GM23338 (cell line): ENCODE measurements around the gene SMOC2. TPM values are rescaled to one million over a fixed set of nuclear protein-coding genes. Genes with fewer than 3 reads are reported as not detected.

ENCODE experiments used
- ATAC-seq: fragments of 200-7000 bp; cut with Tn5 transposase; 3 replicates; pipeline ENCODE4 v1.9.1; 2020
- DNase-seq: peaks from one replicate; pipeline ENCODE4 v3.0.0-alpha.2; 2015; ENCODE audit warnings: low spot score
- H2AFZ ChIP-seq: fragments of 200-600 bp; sonication (generic); 2 replicates; pipeline ENCODE4 v1.8.0; 2016; ENCODE audit warnings: antibody characterized with exemption, mild to moderate bottlenecking, moderate library complexity
- H3F3A ChIP-seq: fragments of 200-600 bp; sonication (generic); replicated peaks from 2 replicates; pipeline ENCODE4 v1.8.0; 2017; ENCODE audit warnings: antibody characterized with exemption, mixed run types, low read depth
- H3K27ac ChIP-seq: fragments of 200-600 bp; sonication (generic); 2 replicates; pipeline ENCODE4 v1.6.1; 2016; ENCODE audit warnings: low read depth
- H3K27me3 ChIP-seq: fragments of 200-600 bp; sonication (generic); 2 replicates; pipeline ENCODE4 v1.8.0; 2016; ENCODE audit warnings: mild to moderate bottlenecking, mixed run types, moderate library complexity; ENCODE audit not compliant: insufficient read depth
- H3K36me3 ChIP-seq: fragments of 200-600 bp; sonication (generic); 2 replicates; pipeline ENCODE4 v1.8.0; 2016; ENCODE audit warnings: mild to moderate bottlenecking; ENCODE audit not compliant: insufficient read depth
- H3K4me1 ChIP-seq: fragments of 200-600 bp; sonication (generic); 2 replicates; pipeline ENCODE4 v1.8.0; 2016; ENCODE audit warnings: mild to moderate bottlenecking, moderate library complexity; ENCODE audit not compliant: insufficient read depth
- H3K4me2 ChIP-seq: fragments of 200-600 bp; sonication (generic); 2 replicates; pipeline ENCODE4 v1.7.1; 2017; ENCODE audit warnings: mixed run types
- H3K4me3 ChIP-seq: fragments of 200-600 bp; sonication (generic); 2 replicates; pipeline ENCODE4 v1.6.1; 2016; ENCODE audit warnings: mixed run types
- H3K79me2 ChIP-seq: fragments of 200-600 bp; sonication (generic); replicated peaks from 2 replicates; pipeline ENCODE4 v1.8.0; 2017; ENCODE audit warnings: mild to moderate bottlenecking; ENCODE audit not compliant: insufficient read depth
- H3K9me2 ChIP-seq: fragments of 200-600 bp; sonication (generic); 2 replicates; pipeline ENCODE4 v1.8.0; 2017; ENCODE audit not compliant: insufficient read depth
- H4K20me1 ChIP-seq: fragments of 200-600 bp; sonication (generic); replicated peaks from 2 replicates; pipeline ENCODE4 v1.8.0; 2017; ENCODE audit warnings: mild to moderate bottlenecking; ENCODE audit not compliant: insufficient read depth
- H3K27ac Mint-ChIP-seq: 2 replicates; pipeline ENCODE4 v1.8.0; 2020; ENCODE audit warnings: inconsistent platforms, mild to moderate bottlenecking, moderate library complexity, mixed read lengths
- H3K27me3 Mint-ChIP-seq: 3 replicates; pipeline ENCODE4 v1.8.0; 2022; ENCODE audit warnings: low read depth, mild to moderate bottlenecking, moderate library complexity, mixed read lengths, inconsistent platforms; ENCODE audit not compliant: insufficient read depth, poor library complexity
- H3K36me3 Mint-ChIP-seq: 3 replicates; pipeline ENCODE4 v1.8.0; 2021; ENCODE audit warnings: low read depth, mild to moderate bottlenecking, inconsistent platforms, moderate library complexity, mixed read lengths
- H3K4me1 Mint-ChIP-seq: 3 replicates; pipeline ENCODE4 v1.8.0; 2020; ENCODE audit warnings: mild to moderate bottlenecking, inconsistent platforms, mixed read lengths
- H3K4me3 Mint-ChIP-seq: 3 replicates; pipeline ENCODE4 v1.8.0; 2021; ENCODE audit warnings: moderate library complexity, mild to moderate bottlenecking, inconsistent platforms, mixed read lengths
- H3K9me3 Mint-ChIP-seq: 3 replicates; pipeline ENCODE4 v1.8.0; 2020; ENCODE audit warnings: moderate library complexity, mild to moderate bottlenecking, inconsistent platforms, mixed read lengths
- CREB1 ChIP-seq: fragments of 250-450 bp; sonication (Bioruptor Pico); IDR thresholded peaks from 2 replicates; pipeline ENCODE4 v1.5.0; 2020; ENCODE audit warnings: low read depth, mild to moderate bottlenecking, moderate library complexity
- CTCF ChIP-seq, 2 experiments: fragments of 200-600 bp in 1 of 2; sonication (generic) in 1 of 2; conservative IDR thresholded peaks; 2 replicates each; pipeline versions ENCODE4 v1.5.1 to v1.6.1; 2016 to 2017; ENCODE audit warnings: antibody characterized with exemption in 2 of 2, low read depth in 2 of 2, mild to moderate bottlenecking in 2 of 2, moderate library complexity in 1 of 2
- ETS1 ChIP-seq: IDR thresholded peaks from 2 replicates; pipeline ENCODE4 v1.6.1; 2016; ENCODE audit warnings: antibody characterized with exemption
- EZH2 ChIP-seq: fragments of 200-600 bp; sonication (generic); IDR thresholded peaks from one replicate; pipeline ENCODE4 v1.8.0; 2017; ENCODE audit warnings: antibody characterized with exemption, mild to moderate bottlenecking, low read depth; ENCODE audit not compliant: unreplicated experiment
- EZH2phosphoT487 ChIP-seq: fragments of 200-600 bp; sonication (generic); IDR thresholded peaks from one replicate; pipeline ENCODE4 v1.8.1; 2018; ENCODE audit warnings: antibody characterized with exemption; ENCODE audit not compliant: unreplicated experiment
- JUNB ChIP-seq: IDR thresholded peaks from one replicate; pipeline ENCODE4 v1.6.1; 2016; ENCODE audit warnings: antibody characterized with exemption; ENCODE audit not compliant: unreplicated experiment
- NANOG ChIP-seq: IDR thresholded peaks from 2 replicates; pipeline ENCODE4 v1.6.1; 2016; ENCODE audit warnings: antibody characterized with exemption, borderline replicate concordance
- POLR2AphosphoS5 ChIP-seq: IDR thresholded peaks from 2 replicates; pipeline ENCODE4 v1.6.1; 2016; ENCODE audit warnings: antibody characterized with exemption, low read depth
- STAT1 ChIP-seq: IDR thresholded peaks from one replicate; pipeline ENCODE4 v1.6.1; 2016; ENCODE audit warnings: antibody characterized with exemption; ENCODE audit not compliant: unreplicated experiment
- ZNF462 ChIP-seq: fragments of 250-450 bp; sonication (Bioruptor Pico); IDR thresholded peaks from 2 replicates; pipeline ENCODE4 v1.5.0; 2020; ENCODE audit warnings: mild to moderate bottlenecking, moderate library complexity
- polyA plus RNA-seq: library from polyadenylated mRNA; unstranded; fragments of >200 nt; fragmentation: Nextera tagmentation; extraction: Ambion mirVana; gene quantifications from 2 replicates; pipeline ENCODE4 v1.2.1, GENCODE V29; 2016
- total RNA-seq: library from RNA; depleted of rRNA; stranded (reverse); fragments of >200 nt; shearing (Covaris generic); gene quantifications from 2 replicates; pipeline ENCODE4 v1.2.3, GENCODE V29; 2014

The SMOC2 gene
- total and polyA plus RNA-seq, 2 experiments from 2014 or later, result 4.3 to 6.5 TPM

- no peak for ATAC-seq
- H2AFZ ChIP-seq, result no peak overlapping the region
- H3K27ac ChIP-seq, result no peak overlapping the region
- no peaks in the 10 kb centered on the region for H3K4me1 ChIP-seq
- H3K4me3 ChIP-seq, result no peak overlapping the region
- H3K9me3 Mint-ChIP-seq, result no peaks in the 10 kb centered on the region
- H3K79me2 ChIP-seq, result no peaks in the 10 kb centered on the region
- no peaks in the 10 kb centered on the region for H3K9me2 ChIP-seq
- no peaks in the 10 kb centered on the region for H4K20me1 ChIP-seq
- peaks cover 9% of the 10 kb centered on the region; the same call in 2 of the 3 replicates for H3K4me1 Mint-ChIP-seq
- no peak for TF ChIP-seq CTCF (conservative IDR thresholded peaks at IDR 0.05; ENCODE audit: low read depth in 2 of 2)
- H3K4me3 Mint-ChIP-seq, result no peak overlapping the region
- H3F3A ChIP-seq, result no peaks in the 10 kb centered on the region
- no peaks in the 10 kb centered on the region for H3K27me3 ChIP-seq
- H3K36me3 Mint-ChIP-seq, result no peaks in the 10 kb centered on the region
- peaks cover 4% of the 10 kb centered on the region for H3K27me3 Mint-ChIP-seq
- no peak overlapping the region for H3K27ac Mint-ChIP-seq
- no peak overlapping the region for H3K4me2 ChIP-seq
- DNase-seq, result no peak
- H3K36me3 ChIP-seq, result no peaks in the 10 kb centered on the region
Measured at GRCh38 chr6:168528474-168529095, 87.6 kb downstream of the SMOC2 start.

- Mint-ChIP-seq H3K4me1 (peaks cover 9% of the 10 kb centered on the region; the same call in 2 of the 3 replicates), H3K27me3 (peaks cover 4% of the 10 kb centered on the region), H3K36me3 (no peaks in the 10 kb centered on the region), H3K4me3 (no peak overlapping the region), H3K27ac (no peak overlapping the region), H3K9me3 (no peaks in the 10 kb centered on the region)
- H3K4me3 ChIP-seq, result no peak overlapping the region
- H3K27me3 ChIP-seq, result no peaks in the 10 kb centered on the region
- no peaks in the 10 kb centered on the region for H3K36me3 ChIP-seq
- H3K9me2 ChIP-seq, result no peaks in the 10 kb centered on the region
- H3K4me2 ChIP-seq, result no peak overlapping the region
- DNase-seq (no peak), ATAC-seq (no peak)
- TF ChIP-seq CREB1 (no peak), JUNB (no peak), EZH2phosphoT487 (no peak), ETS1 (no peak), NANOG (no peak), POLR2AphosphoS5 (no peak), STAT1 (no peak), ZNF462 (CRISPR knock-in tag) (no peak), EZH2 (no peak)
- H3F3A ChIP-seq, result no peaks in the 10 kb centered on the region
- no peaks in the 10 kb centered on the region for H4K20me1 ChIP-seq
- no peak overlapping the region for H3K27ac ChIP-seq
- no peak overlapping the region for H2AFZ ChIP-seq
- H3K79me2 ChIP-seq, result no peaks in the 10 kb centered on the region
- no peaks in the 10 kb centered on the region for H3K4me1 ChIP-seq
Measured at GRCh38 chr6:168529214-168529613, 88.2 kb downstream of the SMOC2 start.
